Placental pericyte (primary cell): ENCODE results near the gene FAM228A. TPM values are rescaled to one million over a fixed set of nuclear protein-coding genes. Genes with fewer than 3 reads are reported as not detected.

Experiments used
- total RNA-seq: library from RNA; depleted of rRNA; stranded (reverse); fragments of >200 nt; gene quantifications from 2 replicates; pipeline ENCODE4 v1.2.3, GENCODE V29; 2012

Gene FAM228A
- 0.14 and 1.5 TPM in 2 replicates for total RNA-seq

GRCh38 chr2:24174851-24175277, at the start of gene FAM228A:
TSS of gene FAM228A (plus strand) at chr2:24175053. CDS start at chr2:24175481, 428 bp downstream.

Other genes with a start within 250 kb of the FAM228A start
- gene ATAD2B, start 247.9 kb upstream of the FAM228A start, total RNA-seq: 8.5 and 15.9 TPM in 2 replicates
- 7.9 and 12.9 TPM in 2 replicates for gene UBXN2A, start 234.6 kb upstream of the FAM228A start, total RNA-seq
- gene MFSD2B, start 165.0 kb upstream of the FAM228A start, total RNA-seq: not detected in 2 replicates
- gene WDCP, start 127.7 kb upstream of the FAM228A start, total RNA-seq: 3.9 and 12.9 TPM in 2 replicates
- 2.0 and 5.3 TPM in 2 replicates for gene FKBP1B, start 125.3 kb upstream of the FAM228A start, total RNA-seq
- gene SF3B6, start 98.7 kb upstream of the FAM228A start, total RNA-seq: 77.0 and 89.5 TPM in 2 replicates
- 25.8 and 58.6 TPM in 2 replicates for gene TP53I3, start 90.2 kb upstream of the FAM228A start, total RNA-seq
- gene PFN4, start 51.7 kb upstream of the FAM228A start, total RNA-seq: 0.29 and 0.88 TPM in 2 replicates
- gene FAM228B, start 51.6 kb upstream of the FAM228A start, total RNA-seq: 4.2 and 4.4 TPM in 2 replicates
- gene ITSN2, start 185.5 kb downstream of the FAM228A start, total RNA-seq: 23.2 and 25.1 TPM in 2 replicates